Hepatocyte (in vitro differentiated cells): ENCODE results near the gene BBX. TPM values are rescaled to one million over a fixed set of nuclear protein-coding genes. Genes with fewer than 3 reads are reported as not detected.

Source experiments
- DNase-seq: peaks from one replicate; pipeline ENCODE4 v3.0.0-alpha.2; 2016; ENCODE audit warnings: low spot score
- H2AFZ ChIP-seq: fragments of 200-600 bp; sonication (generic); 2 replicates; pipeline ENCODE4 v1.6.0; 2016; ENCODE audit warnings: antibody characterized with exemption, mild to moderate bottlenecking
- H3K27ac ChIP-seq: fragments of 200-600 bp; sonication (generic); 2 replicates; pipeline ENCODE4 v1.5.1; 2016; ENCODE audit warnings: mild to moderate bottlenecking
- H3K27me3 ChIP-seq: fragments of 200-600 bp; sonication (generic); 2 replicates; pipeline ENCODE4 v1.6.1; 2016
- H3K36me3 ChIP-seq: fragments of 200-600 bp; sonication (generic); replicated peaks from 2 replicates; pipeline ENCODE4 v1.5.1; 2016; ENCODE audit warnings: low read depth; ENCODE audit not compliant: insufficient read depth
- H3K4me1 ChIP-seq: fragments of 200-600 bp; sonication (generic); 2 replicates; pipeline ENCODE4 v1.5.1; 2016; ENCODE audit warnings: mild to moderate bottlenecking, moderate library complexity; ENCODE audit not compliant: insufficient read depth
- H3K4me2 ChIP-seq: fragments of 200-600 bp; sonication (generic); 2 replicates; pipeline ENCODE4 v1.6.0; 2016
- H3K4me3 ChIP-seq: fragments of 200-600 bp; sonication (generic); 2 replicates; pipeline ENCODE4 v1.5.1; 2016; ENCODE audit warnings: mild to moderate bottlenecking
- H3K79me2 ChIP-seq: fragments of 200-600 bp; sonication (generic); 2 replicates; pipeline ENCODE4 v1.6.0; 2017; ENCODE audit warnings: mild to moderate bottlenecking
- H3K9me2 ChIP-seq: fragments of 200-600 bp; sonication (generic); replicated peaks from 2 replicates; pipeline ENCODE4 v1.6.0; 2017; ENCODE audit warnings: mild to moderate bottlenecking; ENCODE audit not compliant: insufficient read depth
- H3K9me3 ChIP-seq: fragments of 200-600 bp; sonication (generic); 2 replicates; pipeline ENCODE4 v1.5.1; 2016; ENCODE audit warnings: low read depth, mild to moderate bottlenecking
- H4K20me1 ChIP-seq: fragments of 200-600 bp; sonication (generic); 2 replicates; pipeline ENCODE4 v1.6.0; 2016; ENCODE audit warnings: mild to moderate bottlenecking; ENCODE audit not compliant: insufficient read depth, poor library complexity, severe bottlenecking
- CTCF ChIP-seq: fragments of 200-600 bp; sonication (generic); IDR thresholded peaks from 2 replicates; pipeline ENCODE4 v1.5.1; 2016; ENCODE audit warnings: antibody characterized with exemption, mild to moderate bottlenecking; ENCODE audit not compliant: poor library complexity
- EZH2 ChIP-seq: fragments of 200-600 bp; sonication (generic); IDR thresholded peaks from 2 replicates; pipeline ENCODE4 v1.6.1; 2016; ENCODE audit warnings: antibody characterized with exemption, mild to moderate bottlenecking, borderline replicate concordance
- EZH2phosphoT487 ChIP-seq: fragments of 200-600 bp; sonication (generic); IDR thresholded peaks from one replicate; pipeline ENCODE4 v1.6.1; 2018; ENCODE audit warnings: antibody characterized with exemption, mild to moderate bottlenecking, low read depth, moderate library complexity; ENCODE audit not compliant: unreplicated experiment, severe bottlenecking
- WGBS: methylation state at CpG from one replicate; pipeline ENCODE4 v1.1.6; 2016; ENCODE audit warnings: low lambda C conversion rate; ENCODE audit errors: missing lambda C conversion rate; 5-methylcytosine and 5-hydroxymethylcytosine counted together
- polyA plus RNA-seq: library from polyadenylated mRNA; unstranded; fragments of >200 nt; fragmentation: Nextera tagmentation; extraction: Ambion mirVana; gene quantifications from 2 replicates; pipeline ENCODE4 v1.2.1, GENCODE V29; 2016
- total RNA-seq: library from RNA; depleted of rRNA; stranded (reverse); fragments of >200 nt; gene quantifications from 2 replicates; pipeline ENCODE4 v1.2.3, GENCODE V29; 2014

Gene BBX
- total and polyA plus RNA-seq, 2 experiments from 2014 or later = 63.7 to 75.2 TPM

GRCh38 chr3:107621465-107621864, 98.7 kb downstream of the BBX start:
- H4K20me1 ChIP-seq = no peaks in the 10 kb centered on the region
- H3K79me2 ChIP-seq = peaks cover 72% of the 10 kb centered on the region
- H3K27ac ChIP-seq = no peak overlapping the region

GRCh38 chr3:107627962-107628542, 105.3 kb downstream of the BBX start:
- Histone ChIP-seq H3K9me2 (no peaks in the 10 kb centered on the region), H2AFZ (no peak overlapping the region), H3K4me2 (no peak overlapping the region), H3K9me3 (no peaks in the 10 kb centered on the region), H3K4me3 (no peak overlapping the region), H3K79me2 (peaks cover 28% of the 10 kb centered on the region), H3K27me3 (no peaks in the 10 kb centered on the region), H3K4me1 (no peaks in the 10 kb centered on the region), H3K27ac (no peak overlapping the region), H4K20me1 (no peaks in the 10 kb centered on the region), H3K36me3 (no peaks in the 10 kb centered on the region)
- DNase-seq = no peak
- TF ChIP-seq EZH2phosphoT487 (no peak), EZH2 (no peak), CTCF (no peak)

More at GRCh38 chr3:107621465-107621864, 98.7 kb downstream of the BBX start:
- TF ChIP-seq CTCF (no peak), EZH2 (no peak), EZH2phosphoT487 (no peak)
- Histone ChIP-seq H3K27me3 (no peaks in the 10 kb centered on the region), H3K9me2 (no peaks in the 10 kb centered on the region), H3K4me3 (no peak overlapping the region), H3K9me3 (no peaks in the 10 kb centered on the region), H2AFZ (no peak overlapping the region), H3K4me2 (no peak overlapping the region), H3K36me3 (no peaks in the 10 kb centered on the region), H3K4me1 (no peaks in the 10 kb centered on the region)
- no peak for DNase-seq
- 95% methylated on average over 3 of the region's 3 CpGs for WGBS

- TF ChIP-seq CTCF (no peak), EZH2 (no peak), EZH2phosphoT487 (no peak)
- H3K27me3 ChIP-seq = no peaks in the 10 kb centered on the region
- no peaks in the 10 kb centered on the region for H3K36me3 ChIP-seq
- H3K79me2 ChIP-seq = peaks cover 19% of the 10 kb centered on the region
- no peaks in the 10 kb centered on the region for H3K4me1 ChIP-seq
- H2AFZ ChIP-seq = no peak overlapping the region
- H3K9me3 ChIP-seq = no peaks in the 10 kb centered on the region
- no peak overlapping the region for H3K27ac ChIP-seq
- H4K20me1 ChIP-seq = no peaks in the 10 kb centered on the region
- 91% methylated on average over 4 of the region's 4 CpGs for WGBS
- no peaks in the 10 kb centered on the region for H3K9me2 ChIP-seq
- H3K4me3 ChIP-seq = no peak overlapping the region
- DNase-seq = no peak
- H3K4me2 ChIP-seq = no peak overlapping the region
Measured at GRCh38 chr3:107629566-107629965, 106.8 kb downstream of the BBX start.

GRCh38 chr3:107630779-107631178, 108.0 kb downstream of the BBX start:
- Histone ChIP-seq H3K4me3 (no peak overlapping the region), H4K20me1 (no peaks in the 10 kb centered on the region), H3K4me1 (no peaks in the 10 kb centered on the region), H3K4me2 (no peak overlapping the region), H3K36me3 (no peaks in the 10 kb centered on the region), H3K9me3 (no peaks in the 10 kb centered on the region), H2AFZ (no peak overlapping the region), H3K27me3 (no peaks in the 10 kb centered on the region), H3K79me2 (peaks cover 19% of the 10 kb centered on the region), H3K9me2 (no peaks in the 10 kb centered on the region), H3K27ac (no peak overlapping the region)
- TF ChIP-seq EZH2 = no peak
- TF ChIP-seq EZH2phosphoT487 = no peak
- TF ChIP-seq CTCF = no peak
- no peak for DNase-seq
